Parathyroid adenoma (tissue), 2 donors: ENCODE data around the gene TAAR9.

Experiments
- H2AFZ ChIP-seq: fragments of 300-600 bp; sonication (generic); one replicate; pipeline ENCODE4 v1.7.0; 2017; ENCODE audit warnings: antibody characterized with exemption, mild to moderate bottlenecking
- H3K27ac ChIP-seq: fragments of 300-600 bp; sonication (generic); one replicate; pipeline ENCODE4 v1.7.0; 2017
- H3K27me3 ChIP-seq: fragments of 300-600 bp; sonication (generic); one replicate; pipeline ENCODE4 v1.7.0; 2017; ENCODE audit warnings: low read length; ENCODE audit not compliant: control insufficient read depth, insufficient read depth
- H3K36me3 ChIP-seq: fragments of 300-600 bp; sonication (generic); one replicate; pipeline ENCODE4 v1.7.0; 2017; ENCODE audit warnings: low read length; ENCODE audit not compliant: control insufficient read depth, insufficient read depth
- H3K4me1 ChIP-seq: fragments of 300-600 bp; sonication (generic); one replicate; pipeline ENCODE4 v1.7.0; 2017; ENCODE audit warnings: control low read depth
- H3K4me2 ChIP-seq: fragments of 300-600 bp; sonication (generic); one replicate; pipeline ENCODE4 v1.7.0; 2017; ENCODE audit warnings: low read length
- H3K4me3 ChIP-seq: fragments of 300-600 bp; sonication (generic); one replicate; pipeline ENCODE4 v1.7.0; 2017; ENCODE audit warnings: low read depth, low read length
- H3K79me2 ChIP-seq: fragments of 300-600 bp; sonication (generic); one replicate; pipeline ENCODE4 v1.7.0; 2017; ENCODE audit warnings: control low read depth
- H3K9ac ChIP-seq: fragments of 300-600 bp; sonication (generic); one replicate; pipeline ENCODE4 v1.7.0; 2017; ENCODE audit warnings: mild to moderate bottlenecking
- H3K9me3 ChIP-seq: fragments of 300-600 bp; sonication (generic); one replicate; pipeline ENCODE4 v1.7.0; 2017; ENCODE audit warnings: low read length; ENCODE audit not compliant: control insufficient read depth
- CTCF ChIP-seq: fragments of 300-600 bp; sonication (generic); IDR thresholded peaks from one replicate; pipeline ENCODE4 v1.7.0; 2017; ENCODE audit warnings: antibody characterized with exemption, mild to moderate bottlenecking
- donor health status: primary hyperparathyroidism.

TAAR9 gene

GRCh38 chr6:132512638-132513632 lies 25.1 kb upstream of the TAAR9 start, which contains the start of gene STX7:
Gene STX7 (minus strand): TSS chr6:132513116. CDS start chr6:132503530, 9,586 bp downstream.
- Histone ChIP-seq H3K9me3 (no peaks in the 10 kb centered on the region), H3K36me3 (no peaks in the 10 kb centered on the region), H2AFZ (peak within 1 kb of the TSS; percentile 86), H3K27me3 (no peaks in the 10 kb centered on the region), H3K79me2 (peaks cover 30% of the 10 kb centered on the region), H3K4me2 (peak within 1 kb of the TSS; percentile 95), H3K4me3 (peak within 1 kb of the TSS; percentile 85), H3K9ac (no peak within 1 kb of the TSS), H3K27ac (peak within 1 kb of the TSS; percentile 67), H3K4me1 (peaks cover 9% of the 10 kb centered on the region)
- peak; percentile 6 for TF ChIP-seq CTCF

- Histone ChIP-seq H2AFZ (peak overlapping the region; percentile 86), H3K79me2 (peaks cover 19% of the 10 kb centered on the region), H3K9me3 (no peaks in the 10 kb centered on the region), H3K4me3 (peak overlapping the region; percentile 85), H3K9ac (no peak overlapping the region), H3K36me3 (no peaks in the 10 kb centered on the region), H3K27ac (no peak overlapping the region), H3K4me1 (peaks cover 8% of the 10 kb centered on the region), H3K4me2 (peak overlapping the region; percentile 95), H3K27me3 (no peaks in the 10 kb centered on the region)
- no peak for TF ChIP-seq CTCF
These were observed 24.1 kb upstream of the TAAR9 start for GRCh38 chr6:132513831-132514545.

- Histone ChIP-seq H3K36me3 (no peaks in the 10 kb centered on the region), H3K27ac (no peak overlapping the region), H3K9ac (no peak overlapping the region), H3K27me3 (no peaks in the 10 kb centered on the region), H3K9me3 (no peaks in the 10 kb centered on the region), H3K79me2 (peaks cover 12% of the 10 kb centered on the region), H2AFZ (no peak overlapping the region), H3K4me1 (peaks cover 8% of the 10 kb centered on the region), H3K4me2 (no peak overlapping the region), H3K4me3 (no peak overlapping the region)
- no peak for TF ChIP-seq CTCF
These were observed 22.7 kb upstream of the TAAR9 start for GRCh38 chr6:132515386-132515785.

- Histone ChIP-seq H3K36me3 (no peaks in the 10 kb centered on the region), H3K9ac (no peak overlapping the region), H3K79me2 (no peaks in the 10 kb centered on the region), H3K27ac (no peak overlapping the region), H3K4me1 (no peaks in the 10 kb centered on the region), H3K9me3 (no peaks in the 10 kb centered on the region), H3K4me2 (no peak overlapping the region), H2AFZ (no peak overlapping the region), H3K27me3 (no peaks in the 10 kb centered on the region), H3K4me3 (no peak overlapping the region)
- no peak for TF ChIP-seq CTCF
These were observed 17.1 kb upstream of the TAAR9 start for GRCh38 chr6:132520953-132521352.
